Activated CD4-positive, alpha-beta T cell treated with anti-CD3 and anti-CD28 coated beads, Interleukin-2, amount 50 U/mL, for 4 hours (primary cell): ENCODE data around the gene SPART.
"Not testable (repeated sequence)": the region's sequence is repeated elsewhere in the genome, so short reads cannot be mapped to it uniquely, and the experiment has no call there.

Experiments
- DNase-seq, 2 experiments: peaks; one replicate each; pipeline ENCODE4 v3.0.0-alpha.2; 2020

The SPART gene

DNA sequence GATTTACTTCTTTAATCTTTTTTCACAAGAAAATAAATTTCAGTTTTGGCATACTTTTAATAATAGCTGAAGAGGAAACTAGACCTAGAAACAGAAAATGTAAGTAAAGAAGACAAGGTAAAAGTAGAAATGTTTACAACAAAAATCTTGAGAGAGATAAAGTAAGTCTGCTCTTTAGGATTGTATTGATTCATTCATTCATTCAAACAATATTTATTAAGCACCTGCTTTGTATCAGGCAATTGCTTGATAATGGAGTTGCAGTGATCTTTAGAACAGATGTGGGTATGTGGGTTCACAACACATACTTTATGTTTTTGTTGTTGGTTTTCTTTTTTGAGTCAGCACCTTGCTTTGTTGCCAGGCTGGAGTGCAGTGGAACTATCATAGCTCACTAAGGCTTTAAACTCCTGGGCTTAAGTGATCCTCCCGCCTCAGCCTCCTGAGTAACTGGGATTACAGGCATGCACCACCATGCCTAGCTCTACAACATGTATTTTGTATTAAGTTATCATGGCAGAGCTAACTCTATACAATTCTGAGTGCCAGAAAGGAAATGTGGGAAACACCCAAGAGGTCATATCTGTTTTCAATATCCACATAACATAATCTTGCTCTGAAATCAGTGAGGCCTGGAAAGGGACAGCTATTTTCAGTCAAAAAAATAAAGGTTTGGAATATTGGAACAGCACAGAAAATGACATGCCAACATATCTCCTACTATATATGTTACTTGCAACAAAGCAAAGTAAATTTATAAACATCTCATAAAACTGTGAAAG, 8.8 kb upstream of the SPART start:
- DNase-seq: no peak

DNA sequence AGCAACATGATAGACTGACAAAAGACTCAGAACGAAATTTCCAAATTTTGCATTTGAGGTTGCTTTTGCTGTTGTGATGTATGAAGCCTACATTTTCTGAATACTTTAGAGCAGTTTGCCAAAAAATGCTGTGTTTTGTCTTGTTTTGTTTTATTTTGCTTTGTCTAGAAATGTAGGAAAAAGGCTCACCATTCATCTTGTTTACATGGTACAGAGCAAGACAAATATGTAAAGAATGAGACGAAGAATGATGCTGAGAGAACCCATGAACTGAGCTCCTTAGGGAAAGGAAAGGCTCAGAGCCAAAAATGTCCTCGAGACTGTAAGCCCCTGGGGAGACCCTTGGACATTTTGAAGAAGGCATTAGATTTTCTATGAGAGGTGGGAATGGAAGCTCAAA, 6.8 kb upstream of the SPART start:
- no peak for DNase-seq

DNA sequence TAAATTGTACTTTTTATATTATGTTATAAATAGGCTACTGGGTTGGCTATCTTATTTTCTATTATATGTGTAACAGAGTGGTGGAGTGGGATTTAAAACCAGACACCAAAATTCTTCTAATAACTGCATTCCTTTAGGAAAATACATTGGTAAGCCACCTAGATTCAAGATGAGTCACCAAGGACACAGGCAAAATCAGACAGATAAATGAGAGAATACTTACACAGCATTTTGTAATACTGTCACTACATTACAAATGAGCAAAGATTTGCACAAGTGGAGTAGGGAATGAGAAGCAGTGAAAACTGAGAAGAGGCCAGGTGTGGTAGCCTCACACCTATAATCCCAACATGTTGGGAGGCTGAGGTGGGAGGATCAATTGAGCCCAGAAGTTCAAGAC, 6.2 kb upstream of the SPART start:
- DNase-seq: no peak

DNA sequence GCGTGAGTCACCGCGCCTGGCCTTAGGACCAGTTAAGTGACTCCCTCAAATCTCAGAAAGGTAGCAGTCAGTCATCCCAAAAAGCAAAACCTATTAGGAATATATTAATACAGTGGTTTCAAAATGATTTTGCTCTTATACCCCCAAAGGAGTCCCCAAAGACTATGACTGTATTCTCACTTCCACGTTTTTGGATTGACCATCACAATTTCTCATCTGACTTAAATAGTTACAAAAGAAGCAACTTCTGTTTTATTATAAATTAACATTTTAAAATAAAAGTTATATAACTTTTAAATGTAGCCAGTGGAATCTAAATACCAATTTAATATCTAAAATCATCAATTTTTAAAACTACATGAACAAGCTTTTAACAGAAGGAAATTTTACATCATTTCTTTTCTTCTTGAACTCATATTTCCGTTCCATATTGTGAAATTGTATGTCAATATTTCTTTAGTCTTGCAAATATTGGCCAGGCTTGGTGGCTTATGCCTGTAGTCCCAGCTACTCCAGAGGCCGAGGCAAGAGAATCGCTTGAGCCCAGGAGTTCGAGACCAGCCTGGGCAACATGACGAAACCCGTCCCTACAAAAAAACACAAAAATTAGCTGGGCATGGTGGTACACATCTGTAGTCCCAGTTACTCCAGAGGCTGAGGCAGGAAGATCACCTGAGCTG, 1.5 kb upstream of the SPART start:
- no peak for DNase-seq

DNA sequence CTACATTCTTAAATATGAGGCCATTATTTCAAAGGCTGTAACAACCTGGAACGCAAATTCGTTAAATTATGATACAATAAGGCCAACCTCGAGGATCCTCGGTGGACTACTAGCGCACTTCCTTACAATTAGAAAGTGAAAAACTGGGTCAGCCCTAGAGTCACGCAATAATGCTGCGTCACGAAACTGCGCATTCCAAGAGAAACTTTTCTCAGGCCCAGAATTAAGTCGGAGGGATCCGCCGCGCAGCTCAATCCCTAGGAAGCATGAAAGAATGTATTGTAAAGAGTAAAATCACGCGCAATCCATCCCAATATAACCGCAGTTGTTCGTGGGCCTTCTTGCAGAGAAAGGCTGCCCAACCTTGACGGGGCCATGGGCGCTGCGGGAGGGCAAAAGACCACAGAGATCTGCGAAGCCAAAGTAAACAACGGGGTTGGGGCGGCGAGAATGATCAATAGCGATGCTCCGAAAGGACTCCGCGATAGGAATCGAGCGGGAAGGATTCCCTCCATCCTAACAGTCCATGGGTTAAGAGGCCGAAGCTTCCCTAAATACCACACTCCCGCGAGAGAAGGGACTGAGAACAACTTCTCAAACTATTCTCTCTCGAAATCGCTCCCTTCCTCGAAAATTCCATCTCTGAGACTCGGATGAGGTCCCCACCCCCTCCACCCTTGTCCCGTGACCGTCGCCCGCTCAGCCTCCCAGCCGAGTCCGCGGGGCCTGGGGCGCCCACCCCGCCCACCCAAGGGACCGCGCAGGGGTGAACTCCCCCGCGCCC, 564 bp downstream of the SPART start:
- DNase-seq: peak; percentile 22 to 26

DNA sequence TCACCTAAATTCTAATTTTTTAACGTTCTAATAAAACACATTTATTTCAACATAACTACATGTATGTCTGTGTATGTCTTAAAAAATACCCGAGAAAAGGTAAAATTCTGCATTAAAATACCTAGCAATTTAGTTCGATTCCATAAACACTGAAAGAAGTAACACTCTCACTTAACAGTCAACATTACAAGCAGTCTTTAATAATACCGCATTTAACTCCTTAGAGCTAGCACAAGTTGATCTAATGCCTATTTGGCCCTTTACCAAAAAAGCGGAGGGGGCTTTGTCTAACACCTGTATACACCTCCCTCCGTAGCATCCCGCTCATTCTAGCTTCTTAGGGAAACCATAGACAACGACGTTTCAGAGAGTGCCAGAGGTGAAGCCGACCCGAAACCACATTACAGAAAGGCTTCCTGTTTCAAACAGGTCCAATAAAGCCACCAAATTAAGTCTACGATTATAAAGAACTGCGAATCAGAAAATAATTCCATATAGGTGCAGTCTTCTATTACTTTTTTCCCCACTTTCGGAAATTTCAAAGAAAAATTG, 1.2 kb downstream of the SPART start:
- DNase-seq: no peak

DNA sequence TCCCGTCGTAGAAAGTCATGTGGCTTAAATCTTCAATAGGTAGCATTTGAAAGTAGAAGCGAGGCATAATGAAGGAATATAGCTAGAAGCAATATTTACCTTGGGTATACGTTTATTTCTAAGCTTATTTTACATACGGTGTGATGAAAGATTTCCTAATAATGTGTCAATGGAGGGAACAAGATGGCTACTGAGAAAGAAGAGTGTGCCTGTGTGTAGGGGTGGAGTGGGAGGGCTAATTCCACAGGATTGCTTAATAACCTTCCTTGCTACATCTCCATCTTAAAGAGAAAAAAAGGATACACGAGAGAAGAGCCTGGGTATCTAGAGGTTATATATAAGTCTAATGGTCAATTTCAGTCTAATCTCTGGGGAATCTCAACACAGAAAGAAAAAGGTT, 2.0 kb downstream of the SPART start:
- no peak for DNase-seq

DNA sequence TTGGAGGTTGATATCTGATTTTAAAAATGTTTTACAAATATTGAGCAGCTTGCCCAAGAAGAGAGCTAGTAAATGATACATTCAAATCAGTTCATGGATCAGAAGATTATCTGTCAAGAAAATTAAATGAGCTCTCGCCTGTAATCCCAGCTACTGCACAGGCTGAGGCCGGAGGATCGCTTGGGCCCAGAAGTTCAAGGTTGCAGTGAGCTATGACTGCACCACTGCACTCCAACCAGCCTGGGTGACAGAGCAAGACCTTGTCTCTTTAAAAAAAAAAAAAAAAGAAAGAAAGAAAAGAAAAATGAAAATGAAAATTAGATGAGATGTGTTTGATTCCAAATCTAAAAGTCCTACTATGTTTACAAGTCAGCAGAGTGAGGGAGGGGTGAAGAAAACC, 2.4 kb downstream of the SPART start:
- DNase-seq: no peak

DNA sequence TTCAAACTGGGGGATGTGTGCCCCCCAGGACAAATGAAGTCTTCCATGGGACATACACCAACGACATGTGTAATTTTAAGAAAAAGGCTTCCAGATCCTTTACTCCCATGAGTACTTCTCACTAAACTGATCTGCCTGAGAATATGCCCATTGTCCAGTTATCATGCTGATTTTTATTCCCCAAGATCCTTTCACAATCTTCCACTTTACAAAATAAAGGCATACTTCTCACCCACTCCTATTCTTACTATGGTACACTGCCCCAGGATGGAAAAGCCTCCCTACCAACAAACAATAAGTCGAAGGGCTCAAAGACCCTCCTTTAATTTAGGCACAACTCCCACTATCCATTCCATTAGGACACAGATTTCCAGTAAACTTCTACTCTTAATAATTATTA, 3.5 kb downstream of the SPART start:
- no peak for DNase-seq

DNA sequence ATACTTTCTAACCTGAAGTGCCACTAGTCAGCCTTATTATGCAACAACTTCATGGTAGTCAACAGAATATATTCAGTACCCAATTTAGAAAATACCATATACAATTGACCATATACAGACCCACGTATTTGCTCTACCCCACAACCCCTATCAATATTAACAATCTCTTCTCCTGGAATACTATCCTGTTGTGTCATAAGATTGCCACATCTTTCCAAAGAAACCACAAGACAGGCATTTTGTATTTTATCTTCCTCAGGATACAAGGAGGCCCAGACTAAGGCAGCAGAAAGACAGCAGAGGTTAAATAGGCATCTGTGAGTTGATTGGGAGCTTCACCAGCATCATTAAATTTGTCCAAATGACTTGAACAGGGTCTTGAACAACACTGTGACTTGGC, 4.5 kb downstream of the SPART start:
- no peak for DNase-seq

DNA sequence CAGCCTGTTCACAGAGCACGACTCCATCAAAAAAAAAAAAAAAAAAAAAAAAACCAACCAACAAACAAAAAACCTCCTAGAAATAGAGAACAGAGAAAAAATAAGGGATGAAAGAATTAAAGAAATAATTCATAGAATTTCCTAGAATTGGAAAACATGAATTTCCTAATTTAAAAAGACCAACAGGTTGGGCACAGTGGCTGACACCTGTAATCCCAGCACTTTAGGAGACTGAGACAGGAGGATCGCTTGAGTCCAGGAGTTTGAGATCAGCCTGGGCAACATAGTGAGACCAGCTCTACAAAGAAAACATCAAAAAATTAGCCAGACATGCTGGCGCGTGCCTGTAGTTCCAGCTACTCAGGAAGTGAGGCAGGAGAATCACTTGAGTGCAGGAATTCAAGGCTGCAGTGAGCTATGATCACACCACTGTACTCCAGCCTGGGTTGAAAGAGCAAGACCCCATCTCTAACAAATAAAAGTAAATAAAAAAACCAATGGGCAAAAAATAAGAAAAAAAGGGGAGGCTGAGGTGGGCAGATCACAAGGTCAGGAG, 6.5 kb downstream of the SPART start:
- no peak for DNase-seq

DNA sequence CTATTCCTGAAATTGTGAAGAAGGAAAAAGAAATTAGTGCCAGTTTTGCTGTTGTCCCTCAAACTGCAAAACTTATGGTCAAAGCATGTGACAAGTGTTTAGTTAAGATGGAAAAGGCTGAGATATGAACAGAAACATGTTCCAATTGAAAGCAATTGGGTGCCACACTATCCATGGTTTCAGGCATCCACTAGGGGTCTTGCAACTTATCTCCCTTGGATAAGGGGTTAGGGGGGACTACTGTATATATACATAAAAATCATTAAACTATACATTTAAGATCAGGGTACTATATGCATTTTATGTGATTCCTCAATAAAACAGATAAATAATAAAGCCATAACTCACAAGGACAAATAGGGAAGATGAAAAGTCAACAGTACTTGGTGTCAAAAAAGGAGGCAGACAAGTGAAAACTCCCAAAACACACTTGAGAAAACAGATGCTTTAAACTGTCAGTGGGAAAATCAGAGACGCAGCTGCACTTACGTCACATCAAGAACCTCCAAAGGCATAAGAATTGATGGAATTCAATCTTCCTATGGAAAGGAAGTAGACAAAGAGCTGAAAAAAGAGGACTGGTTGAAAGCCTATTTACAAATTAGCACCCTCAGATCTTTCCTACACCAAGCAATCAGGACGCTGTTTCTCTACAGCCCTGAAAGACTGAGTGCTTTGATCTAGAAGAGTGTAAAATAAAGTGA, 8.1 kb downstream of the SPART start:
- DNase-seq: no peak

DNA sequence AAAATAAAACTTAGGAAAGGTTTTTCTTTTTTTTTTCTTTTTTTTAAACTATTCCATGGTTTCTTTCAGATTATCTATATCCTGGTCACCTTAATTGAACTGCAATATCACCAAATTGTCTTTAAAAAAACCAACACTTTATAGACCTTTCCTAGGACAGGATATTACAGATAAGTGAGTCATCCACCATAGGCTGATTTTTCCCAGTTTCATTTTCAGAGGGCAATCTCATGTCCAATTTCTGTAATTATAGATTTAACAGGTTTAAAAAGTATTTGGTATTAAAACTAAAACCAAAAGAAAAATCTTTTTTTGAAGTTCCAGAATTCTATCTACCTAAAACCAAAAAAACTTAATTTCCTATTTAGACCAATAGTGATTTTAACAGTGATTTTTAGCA, 13.2 kb downstream of the SPART start:
- DNase-seq: no peak

DNA sequence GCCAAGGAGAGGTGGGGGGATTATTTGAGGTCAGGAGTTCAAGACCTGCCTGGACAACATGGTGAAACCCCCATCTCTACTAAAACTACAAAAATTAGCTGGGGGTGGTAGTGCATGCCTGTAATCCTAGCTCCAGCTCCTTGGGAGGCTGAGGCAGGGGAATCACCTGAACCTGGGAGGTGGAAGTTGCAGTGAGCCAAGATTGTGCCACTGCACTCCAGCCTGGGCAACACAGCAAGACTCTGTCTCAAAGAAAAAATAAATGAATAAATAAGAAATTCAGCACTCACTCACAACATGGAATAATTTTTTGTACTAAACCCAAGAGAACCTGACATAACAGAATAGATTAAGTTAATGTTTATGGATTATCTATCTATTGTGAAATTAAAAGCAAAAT, 13.9 kb downstream of the SPART start:
- not testable (repeated sequence) for DNase-seq

DNA sequence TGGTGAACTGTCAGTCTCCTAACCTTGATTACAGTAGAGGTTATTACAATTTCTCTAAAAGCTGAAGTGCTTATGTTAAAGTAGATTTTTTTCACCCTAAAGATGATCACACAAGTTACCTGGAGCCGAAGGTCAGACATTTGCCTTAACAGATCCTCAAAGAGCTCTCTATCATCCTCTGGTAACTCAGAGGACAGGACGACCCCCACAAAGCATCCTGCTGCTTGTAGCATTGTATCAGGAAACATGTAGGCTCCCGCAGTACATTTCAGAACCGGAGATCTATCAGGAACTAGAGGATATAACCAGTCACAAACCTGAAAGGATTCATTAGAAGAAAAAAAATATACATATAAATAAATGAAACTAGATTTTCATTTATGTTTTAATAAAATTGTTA, 14.9 kb downstream of the SPART start:
- no peak for DNase-seq

DNA sequence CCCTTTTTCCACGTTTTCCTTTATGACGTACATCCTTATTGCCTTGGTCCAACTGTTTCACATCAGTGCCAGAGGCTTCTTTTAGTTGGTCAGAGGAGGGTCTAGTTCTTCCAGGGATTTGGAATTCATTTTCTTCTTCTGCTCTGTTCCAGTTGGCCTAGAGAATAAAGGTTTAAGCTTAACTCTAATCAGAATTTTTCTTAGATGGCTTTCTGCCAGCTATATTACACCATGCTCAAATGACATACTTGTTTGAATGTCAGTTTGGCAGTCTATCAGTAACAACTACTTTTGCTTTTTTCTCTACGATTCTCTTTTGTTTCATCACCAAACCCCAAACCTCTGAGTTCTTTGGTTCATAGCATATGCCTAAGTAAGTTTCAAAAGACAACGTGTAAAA, 16.8 kb downstream of the SPART start:
- no peak for DNase-seq

DNA sequence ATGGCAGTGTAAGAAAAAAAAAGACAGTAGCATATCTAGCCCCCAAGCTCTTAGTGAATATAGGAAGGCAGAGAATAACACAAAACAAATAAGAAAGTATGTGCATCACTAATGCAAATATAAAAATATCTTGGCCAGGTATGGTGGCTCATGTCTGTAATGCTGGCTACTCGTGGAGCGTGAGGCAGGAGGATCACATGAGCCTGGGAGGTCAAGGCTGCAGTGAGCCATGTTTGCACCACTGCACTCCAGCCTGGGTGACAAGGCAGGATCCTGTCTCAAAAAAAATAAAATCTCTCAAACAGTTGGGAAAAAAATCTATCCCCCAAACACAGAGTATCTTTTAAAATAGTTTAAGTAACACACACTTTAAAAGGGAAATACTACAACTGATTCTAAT, 17.4 kb downstream of the SPART start:
- DNase-seq: no peak

DNA sequence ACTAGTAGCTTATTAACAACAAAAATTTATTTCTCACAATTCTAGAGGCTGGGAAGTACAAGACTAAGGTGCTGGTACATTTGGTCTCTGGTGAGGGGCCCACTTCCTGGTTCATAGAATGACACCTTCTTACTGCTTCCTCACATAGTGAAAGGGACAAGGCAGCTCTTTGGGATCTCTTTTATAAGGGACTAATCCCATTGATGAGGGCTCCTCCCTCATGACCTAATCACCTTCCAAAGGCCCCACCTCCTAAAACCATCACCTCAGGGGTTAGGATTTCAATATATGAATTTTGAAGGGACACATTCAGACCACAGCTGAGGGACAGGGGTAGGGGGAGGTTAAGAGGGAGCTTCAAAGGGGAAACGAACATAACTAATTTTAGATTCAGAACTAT, 20.3 kb downstream of the SPART start:
- no peak for DNase-seq

DNA sequence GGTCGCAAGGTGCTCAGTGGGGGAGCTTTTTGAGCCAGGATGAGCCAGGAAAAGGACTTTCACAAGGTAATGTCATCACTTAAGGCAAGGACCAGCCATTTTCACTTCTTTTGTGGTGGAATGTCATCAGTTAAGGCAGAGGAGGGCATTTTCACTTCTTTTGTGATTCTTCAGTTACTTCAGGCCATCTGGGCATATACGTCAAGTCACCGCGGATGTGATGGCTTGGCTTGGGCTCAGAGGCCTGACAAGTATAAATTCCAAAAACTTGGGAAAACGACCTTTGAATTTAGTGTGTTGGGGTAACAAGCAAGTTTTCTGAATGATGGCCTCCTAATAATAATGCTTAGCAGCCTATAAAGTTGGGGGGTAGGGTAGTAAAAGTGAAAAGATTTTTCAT, 21.3 kb downstream of the SPART start:
- DNase-seq: not testable (repeated sequence)

DNA sequence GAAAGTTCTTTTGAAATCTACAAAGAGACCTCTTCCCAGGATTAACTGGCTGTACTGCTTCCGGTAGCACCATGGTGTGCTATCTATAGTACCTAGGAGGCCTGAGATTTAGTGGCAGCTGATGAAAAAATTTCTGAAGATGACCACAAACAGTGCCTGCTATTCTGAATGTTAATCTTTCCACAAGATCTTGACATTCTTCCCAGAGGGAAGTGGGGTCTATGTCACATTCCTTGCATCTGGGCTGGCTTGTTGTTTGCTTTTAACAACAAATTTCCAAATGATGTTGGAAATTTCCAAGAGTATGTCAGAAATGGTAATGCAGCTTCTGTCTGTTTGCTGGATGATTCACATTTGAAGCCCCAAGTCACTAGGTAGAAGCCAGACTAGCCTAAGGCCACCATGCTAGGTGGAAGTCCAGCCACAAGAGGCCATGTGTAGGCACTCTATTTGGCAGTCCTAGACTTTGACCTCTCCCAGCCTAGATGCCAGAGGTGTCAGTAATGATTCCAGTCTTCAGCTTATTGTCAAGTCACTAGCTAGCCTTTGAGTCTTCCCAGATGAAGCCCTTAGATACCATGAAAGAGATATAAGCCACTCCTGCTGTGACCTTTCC, 22.1 kb downstream of the SPART start:
- no peak for DNase-seq

DNA sequence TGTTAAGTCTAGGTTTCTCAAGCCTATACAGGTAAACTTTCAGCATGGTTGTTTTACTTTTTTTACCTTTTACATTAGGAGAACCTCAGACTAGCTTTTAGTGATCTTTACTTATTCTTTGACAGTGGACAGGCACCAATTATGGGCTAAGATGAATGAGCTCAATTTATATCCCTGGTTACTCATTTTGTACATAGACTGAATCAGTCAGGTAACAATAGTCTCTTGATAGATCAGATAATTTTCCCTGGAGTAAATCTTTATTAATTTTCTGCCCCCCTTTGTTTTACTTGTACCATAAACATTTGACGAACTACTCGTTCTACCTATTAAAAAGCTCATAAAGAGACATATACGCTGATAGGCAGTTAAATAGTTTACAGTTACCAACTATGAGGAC, 22.8 kb downstream of the SPART start:
- no peak for DNase-seq

DNA sequence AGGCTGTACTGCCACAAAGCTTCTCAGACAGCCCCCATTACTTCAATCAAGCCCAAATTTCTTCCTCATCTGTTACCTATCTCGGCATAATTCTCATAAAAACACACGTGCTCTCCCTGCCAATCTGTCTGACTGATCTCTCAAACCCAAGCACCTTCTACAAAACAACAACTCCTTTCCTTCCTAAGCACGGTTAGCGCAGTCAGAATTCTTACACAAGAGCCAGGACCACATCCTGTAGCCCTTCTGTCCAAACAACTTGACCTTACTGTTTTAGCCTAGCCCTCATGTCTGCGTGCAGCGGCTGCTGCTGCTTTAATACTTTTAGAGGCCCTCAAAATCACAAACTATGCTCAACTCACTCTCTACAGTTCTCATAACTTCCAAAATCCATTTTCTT, 26.4 kb downstream of the SPART start:
- not testable (repeated sequence) for DNase-seq
